Fibroblast of mammary gland (primary cell): ENCODE measurements around the gene SLC6A3.

Experiments
- DNase-seq: peaks from one replicate; pipeline ENCODE4 v3.0.0-alpha.2; 2010; ENCODE audit warnings: low read depth
- H3K4me3 ChIP-seq: 2 replicates; pipeline ENCODE4 v1.5.1; 2011; ENCODE audit warnings: low read depth, mild to moderate bottlenecking, low read length, moderate library complexity; ENCODE audit not compliant: control insufficient read depth
- TF ChIP-seq, protein P1 (sequence below): conservative IDR thresholded peaks from 2 replicates; pipeline ENCODE4 v1.5.1; 2011; ENCODE audit warnings: low read depth, low read length, inconsistent platforms; ENCODE audit not compliant: control insufficient read depth, insufficient read depth

SLC6A3 gene

DNA sequence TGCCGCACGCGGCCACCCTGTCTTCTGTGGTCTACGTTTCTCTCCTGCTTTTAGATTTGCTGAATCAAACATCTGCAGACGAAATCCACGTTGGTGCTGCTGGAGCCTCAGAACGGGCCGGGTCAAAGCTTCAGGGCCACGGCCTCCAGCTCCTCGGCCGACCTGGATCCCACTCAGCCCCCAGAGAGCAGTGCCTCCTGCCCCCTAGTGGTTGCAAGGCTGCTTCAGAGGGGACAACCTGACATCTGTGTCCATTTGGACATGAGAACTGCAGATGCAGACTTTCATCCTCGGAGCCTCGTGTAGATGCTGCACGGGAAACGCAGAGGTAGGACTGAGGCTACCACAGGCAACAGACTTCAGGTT, 23.0 kb upstream of the SLC6A3 start:
- TF ChIP-seq, protein P1, sequence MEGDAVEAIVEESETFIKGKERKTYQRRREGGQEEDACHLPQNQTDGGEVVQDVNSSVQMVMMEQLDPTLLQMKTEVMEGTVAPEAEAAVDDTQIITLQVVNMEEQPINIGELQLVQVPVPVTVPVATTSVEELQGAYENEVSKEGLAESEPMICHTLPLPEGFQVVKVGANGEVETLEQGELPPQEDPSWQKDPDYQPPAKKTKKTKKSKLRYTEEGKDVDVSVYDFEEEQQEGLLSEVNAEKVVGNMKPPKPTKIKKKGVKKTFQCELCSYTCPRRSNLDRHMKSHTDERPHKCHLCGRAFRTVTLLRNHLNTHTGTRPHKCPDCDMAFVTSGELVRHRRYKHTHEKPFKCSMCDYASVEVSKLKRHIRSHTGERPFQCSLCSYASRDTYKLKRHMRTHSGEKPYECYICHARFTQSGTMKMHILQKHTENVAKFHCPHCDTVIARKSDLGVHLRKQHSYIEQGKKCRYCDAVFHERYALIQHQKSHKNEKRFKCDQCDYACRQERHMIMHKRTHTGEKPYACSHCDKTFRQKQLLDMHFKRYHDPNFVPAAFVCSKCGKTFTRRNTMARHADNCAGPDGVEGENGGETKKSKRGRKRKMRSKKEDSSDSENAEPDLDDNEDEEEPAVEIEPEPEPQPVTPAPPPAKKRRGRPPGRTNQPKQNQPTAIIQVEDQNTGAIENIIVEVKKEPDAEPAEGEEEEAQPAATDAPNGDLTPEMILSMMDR, result peak; percentile 43
- DNase-seq, result peak; percentile 9
- H3K4me3 ChIP-seq, result no peak overlapping the region

DNA sequence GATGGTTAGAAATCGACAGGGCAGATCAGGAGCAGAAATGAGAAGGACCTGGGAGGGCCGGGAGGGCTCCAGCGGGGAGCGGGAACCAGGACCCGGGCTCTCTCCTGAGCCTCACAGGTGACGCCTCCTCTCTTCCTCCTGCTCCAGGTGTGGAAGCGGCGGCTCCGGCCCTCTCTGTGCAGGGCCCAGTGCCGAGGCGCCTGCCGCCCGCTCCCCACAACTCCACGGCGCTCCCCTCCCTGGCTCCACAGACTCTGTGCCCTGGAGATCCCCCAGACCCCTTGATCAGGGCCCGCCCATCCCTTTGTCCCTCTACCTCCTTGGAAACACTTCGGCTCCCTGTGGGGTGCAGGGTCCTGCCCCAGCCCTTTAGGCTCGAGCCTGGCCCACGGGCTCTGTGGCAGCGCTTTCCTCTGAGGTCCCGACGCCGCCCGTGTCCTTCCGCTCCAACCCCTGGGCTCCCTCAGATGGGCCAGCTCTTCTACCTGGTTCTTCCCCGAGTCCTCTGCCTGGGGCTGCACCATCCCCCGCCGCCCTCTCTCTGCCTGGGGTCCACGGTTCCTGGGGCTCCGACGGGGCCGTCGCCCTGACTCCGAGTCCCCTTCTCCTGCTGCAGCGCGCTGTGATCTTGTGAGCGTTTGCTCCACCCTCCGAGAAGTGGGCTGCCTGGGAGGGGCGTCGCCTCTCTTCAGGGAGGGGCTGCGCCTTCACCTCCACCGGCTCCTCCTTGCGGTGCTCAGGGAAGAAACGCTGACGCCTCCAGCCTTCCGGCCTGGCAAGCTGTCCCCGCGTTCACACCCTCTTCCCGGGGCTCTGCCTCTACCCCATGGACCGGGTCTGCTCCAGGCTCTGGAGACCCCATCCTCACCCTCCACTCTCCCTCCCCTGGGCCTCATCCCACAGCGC, 22.4 kb upstream of the SLC6A3 start:
- TF ChIP-seq, protein P1, result no peak
- DNase-seq, result no peak
- no peak overlapping the region for H3K4me3 ChIP-seq

DNA sequence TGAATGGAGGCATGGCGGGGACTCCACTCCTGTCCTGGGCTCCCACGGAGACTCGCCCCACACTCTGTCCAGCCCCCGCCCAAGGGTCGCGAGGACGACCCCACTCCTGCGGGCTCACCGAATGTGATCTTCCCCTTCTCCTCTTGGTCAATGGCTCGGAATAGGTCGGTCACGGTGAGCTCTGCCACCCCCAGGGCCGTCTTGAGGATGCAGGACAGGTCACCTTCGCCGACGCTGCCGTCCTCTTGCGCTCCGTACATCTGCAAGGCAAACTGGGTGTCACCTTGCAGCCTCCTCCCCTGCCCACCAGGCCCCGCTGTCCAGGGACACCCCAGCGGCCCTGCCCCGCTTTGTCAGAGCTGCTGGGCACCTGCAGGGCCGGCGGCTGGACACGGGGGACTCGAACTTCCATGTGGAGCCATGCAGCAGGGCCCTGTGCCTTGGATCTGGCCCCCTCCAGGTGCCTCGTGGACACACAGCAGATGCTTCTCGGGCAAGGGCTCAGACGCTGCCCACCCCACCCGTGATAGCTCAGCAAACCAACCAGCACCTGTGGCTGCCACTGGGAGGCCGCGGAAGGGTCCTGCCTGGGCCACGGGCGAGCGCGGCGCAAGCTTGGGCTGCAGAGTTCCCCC, 21.5 kb upstream of the SLC6A3 start:
- H3K4me3 ChIP-seq, result no peak overlapping the region
- DNase-seq, result no peak
- TF ChIP-seq, protein P1, result no peak

DNA sequence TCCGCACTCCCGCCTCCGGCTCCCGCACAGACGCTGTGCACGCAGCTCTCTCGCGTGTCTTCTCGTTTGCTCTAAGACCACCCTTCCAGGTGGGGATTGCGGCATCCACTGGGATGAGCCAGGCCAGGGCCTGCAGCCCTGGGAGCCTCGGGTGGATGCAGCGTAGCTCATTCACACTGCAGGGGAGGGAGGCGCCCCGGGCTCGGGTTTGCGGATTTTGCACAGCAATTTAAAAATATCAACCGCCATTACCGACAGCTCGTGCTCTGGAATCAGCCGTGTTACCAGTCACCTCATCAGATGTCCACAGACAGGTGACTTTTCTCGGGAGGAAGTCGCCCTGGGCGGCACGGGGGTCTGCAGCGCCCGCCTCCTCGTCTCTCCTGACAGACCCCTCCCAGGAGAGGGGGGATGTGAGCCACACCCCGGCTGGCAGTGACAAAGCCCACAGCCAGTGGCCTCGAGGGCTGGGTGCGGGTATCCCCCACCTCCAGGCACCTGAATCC, 20.8 kb upstream of the SLC6A3 start:
- TF ChIP-seq, protein P1, result no peak
- no peak for DNase-seq

DNA sequence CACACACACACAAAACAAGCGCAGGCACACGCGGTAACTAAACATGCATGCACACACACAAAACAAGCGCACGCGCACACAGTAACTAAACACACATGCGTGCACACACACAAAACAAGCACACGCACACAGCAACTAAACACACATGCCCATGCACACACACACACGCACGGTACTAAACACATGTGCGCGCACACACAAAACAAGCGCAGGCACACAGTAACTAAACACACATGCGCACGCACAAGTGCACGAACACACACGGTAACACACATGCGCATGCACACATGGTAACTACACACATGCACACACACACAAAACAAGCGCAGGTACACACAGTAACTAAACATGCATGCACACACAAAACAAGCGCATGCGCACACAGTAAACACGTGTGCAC, 19.9 kb upstream of the SLC6A3 start:
- no peak overlapping the region for H3K4me3 ChIP-seq
- no peak for DNase-seq
- TF ChIP-seq, protein P1, result no peak

More for the DNA sequence above, 20.8 kb upstream of the SLC6A3 start:
- no peak overlapping the region for H3K4me3 ChIP-seq

DNA sequence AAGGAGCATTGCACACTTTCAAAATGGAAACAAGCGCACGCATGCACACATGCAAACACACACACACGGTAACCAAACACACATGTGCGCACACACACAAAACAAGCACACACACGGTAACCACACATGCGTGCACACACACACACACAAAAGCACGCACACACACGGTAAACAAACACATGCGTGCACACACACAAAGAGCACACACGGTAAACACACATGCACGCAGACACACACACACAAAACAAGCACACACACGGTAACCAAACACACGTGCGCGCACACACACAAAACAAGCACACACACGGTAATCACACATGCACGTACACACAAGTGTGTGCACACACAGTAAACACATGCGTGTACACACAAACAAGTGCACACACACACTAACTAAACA, 19.3 kb upstream of the SLC6A3 start:
- DNase-seq, result no peak
- H3K4me3 ChIP-seq, result no peak overlapping the region
- TF ChIP-seq, protein P1, result no peak

DNA sequence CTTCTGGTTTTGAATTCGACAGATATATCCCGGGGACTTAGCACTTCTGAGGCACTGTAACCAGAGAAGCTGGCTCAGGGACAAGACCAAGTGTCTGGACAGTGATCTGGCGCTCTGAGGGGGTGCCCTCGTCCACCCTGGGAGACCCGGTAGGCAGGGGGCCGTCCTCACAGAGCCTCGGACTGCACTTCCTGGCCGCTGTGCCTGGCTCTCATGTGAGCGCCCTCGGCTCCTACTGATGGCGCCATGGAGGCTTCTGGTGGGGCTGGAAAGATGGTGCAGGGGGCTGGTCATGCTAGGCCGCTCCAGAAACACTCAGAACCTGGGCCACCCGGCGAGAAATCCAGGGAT, 18.8 kb upstream of the SLC6A3 start:
- no peak for DNase-seq
- TF ChIP-seq, protein P1, result no peak
- H3K4me3 ChIP-seq, result no peak overlapping the region
